ENCODE measurements around the gene RAPH1. TPM values are rescaled to one million over a fixed set of nuclear protein-coding genes. Genes with fewer than 3 reads are reported as not detected.
A peak's percentile ranks its signal among the peaks of the same experiment; 100 is the strongest.

The RAPH1 gene
- polyA plus RNA-seq, 1 donor, result 21.2 TPM

GRCh38 chr2:203347375-203347774, 187.7 kb downstream of the RAPH1 start:
- Histone ChIP-seq H3K4me1 (ENCODE audit: control insufficient read depth, insufficient read depth, low read length) (no peaks in the 10 kb centered on the region), H3K27ac (ENCODE audit: low read length) (no peak overlapping the region), H3K27me3 (ENCODE audit: control insufficient read depth, insufficient read depth, low read length) (no peaks in the 10 kb centered on the region), H3K4me3 (ENCODE audit: low read length) (no peak overlapping the region), H3K9me3 (ENCODE audit: control insufficient read depth, low read depth, low read length) (no peaks in the 10 kb centered on the region), H3K36me3 (ENCODE audit: control insufficient read depth, insufficient read depth, low read length) (peaks cover 5% of the 10 kb centered on the region)
- DNase-seq, result peak in 1 of 2 donors; percentile 6
- WGBS (ENCODE audit: insufficient coverage, low lambda C conversion rate), result no CpG with 5 or more reads among the region's 4 CpGs

DNA sequence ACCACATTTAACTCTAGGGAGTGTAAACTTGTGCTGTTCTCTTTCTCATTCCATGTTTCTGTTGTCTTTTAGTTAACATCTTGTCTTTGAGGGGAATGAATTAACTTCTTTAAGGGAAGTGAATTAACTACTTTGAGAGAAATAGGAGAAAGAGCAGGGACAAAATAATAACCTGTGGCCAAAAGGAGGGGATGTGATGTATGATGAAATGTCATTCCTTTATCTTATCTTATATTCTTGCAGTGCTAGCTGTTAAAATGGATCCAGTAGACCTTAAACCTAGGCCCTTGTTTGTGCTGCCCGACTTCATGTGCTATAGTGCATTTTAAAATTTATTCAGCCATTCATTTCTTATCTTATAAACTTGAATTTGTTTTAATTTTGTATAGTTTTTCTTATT, 188.5 kb downstream of the RAPH1 start:
- no peak overlapping the region for H3K27ac ChIP-seq (ENCODE audit: low read length)
- H3K36me3 ChIP-seq (ENCODE audit: control insufficient read depth, insufficient read depth, low read length), result peaks cover 5% of the 10 kb centered on the region
- no peak for DNase-seq
- H3K27me3 ChIP-seq (ENCODE audit: control insufficient read depth, insufficient read depth, low read length), result no peaks in the 10 kb centered on the region
- no CpG with 5 or more reads among the region's 1 CpG for WGBS (ENCODE audit: insufficient coverage, low lambda C conversion rate)
- no peak overlapping the region for H3K4me3 ChIP-seq (ENCODE audit: low read length)
- H3K4me1 ChIP-seq (ENCODE audit: control insufficient read depth, insufficient read depth, low read length), result no peaks in the 10 kb centered on the region
- H3K9me3 ChIP-seq (ENCODE audit: control insufficient read depth, low read depth, low read length), result no peaks in the 10 kb centered on the region

- 100% methylated on average over 2 of the region's 12 CpGs for WGBS (ENCODE audit: insufficient coverage, low lambda C conversion rate)
- H3K36me3 ChIP-seq (ENCODE audit: control insufficient read depth, insufficient read depth, low read length), result peaks cover 7% of the 10 kb centered on the region
- H3K4me1 ChIP-seq (ENCODE audit: control insufficient read depth, insufficient read depth, low read length), result no peaks in the 10 kb centered on the region
- no peak overlapping the region for H3K4me3 ChIP-seq (ENCODE audit: low read length)
- no peaks in the 10 kb centered on the region for H3K9me3 ChIP-seq (ENCODE audit: control insufficient read depth, low read depth, low read length)
- DNase-seq, result no peak
- H3K27ac ChIP-seq (ENCODE audit: low read length), result no peak overlapping the region
- H3K27me3 ChIP-seq (ENCODE audit: control insufficient read depth, insufficient read depth, low read length), result no peaks in the 10 kb centered on the region
Measured at GRCh38 chr2:203344667-203345066, 190.4 kb downstream of the RAPH1 start.

Other genes starting within 250 kb of the RAPH1 start
- 27.7 TPM for gene ABI2, start 206.9 kb downstream of the RAPH1 start, polyA plus RNA-seq
- 1.5 TPM for gene CD28, start 171.3 kb upstream of the RAPH1 start, polyA plus RNA-seq

All from large intestine (tissue), 3 donors.